GM21367 (cell line): Measurements from ENCODE around the gene PARN.
"Not testable (repeated sequence)": the region's sequence is repeated elsewhere in the genome, so short reads cannot be mapped to it uniquely, and the experiment has no call there.

ENCODE experiments used
- ATAC-seq: cut with Tn5 transposase; IDR thresholded peaks from one replicate; pipeline ENCODE4 v1.9.1; 2021; ENCODE audit not compliant: unreplicated experiment

Gene PARN

DNA sequence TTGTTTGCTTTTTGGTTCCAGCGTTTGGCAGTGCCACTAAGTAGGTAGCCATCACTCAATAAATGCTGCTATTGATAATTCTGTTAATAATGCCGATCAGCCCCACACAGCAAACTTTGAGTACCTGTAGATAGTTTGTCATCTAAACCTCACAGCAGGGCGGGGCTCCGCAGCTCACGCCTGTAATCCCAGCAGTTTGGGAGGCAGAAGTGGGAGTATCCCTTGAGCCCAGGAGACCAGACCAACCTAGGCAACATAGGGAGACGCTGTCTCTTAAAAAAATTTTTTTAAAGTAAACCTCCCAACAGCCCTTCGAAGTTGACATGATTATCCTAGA lies 4.3 kb upstream of the PARN start:
- ATAC-seq = no peak

DNA sequence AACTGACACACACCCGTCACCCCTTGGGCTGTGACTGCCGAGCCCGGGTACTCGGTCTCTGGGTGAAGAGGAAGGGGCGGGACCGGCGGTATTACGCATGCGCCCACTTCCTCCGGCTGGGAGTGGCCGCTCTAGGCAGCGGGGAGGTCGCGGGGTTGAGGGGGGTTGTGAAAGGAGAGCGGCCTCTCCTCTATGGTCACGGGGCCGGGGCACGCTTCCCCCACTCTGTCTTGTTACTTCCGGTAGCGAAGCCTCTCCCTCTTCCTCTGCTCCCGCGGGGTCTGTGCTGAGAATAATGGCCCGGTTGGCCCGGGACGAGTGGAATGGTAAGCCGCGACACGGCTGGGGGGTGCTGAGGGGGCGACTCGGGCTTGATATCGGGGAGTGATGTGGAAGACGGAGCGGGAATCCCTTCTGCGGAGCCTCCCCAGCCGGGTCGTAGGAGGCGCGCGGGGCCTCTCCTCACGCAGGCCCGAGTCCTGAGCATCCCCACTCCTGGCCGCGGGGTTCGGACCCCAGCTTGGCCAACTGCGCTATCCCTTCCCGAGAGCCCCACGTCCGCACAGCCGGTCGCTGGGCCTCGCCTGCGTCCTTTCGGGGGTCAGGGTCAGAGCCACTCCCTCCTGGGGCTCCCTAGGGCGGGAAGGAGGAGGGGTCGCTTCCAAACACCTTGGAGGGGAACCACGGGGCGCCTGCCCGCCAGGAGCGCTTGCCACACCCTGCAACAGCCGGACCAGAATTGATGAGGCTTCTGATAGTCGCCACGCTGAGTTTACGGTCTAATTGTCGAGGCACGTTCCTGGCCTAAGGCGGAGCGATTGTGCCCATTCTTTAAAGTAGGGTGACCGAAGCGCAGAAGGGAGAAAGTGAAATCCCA lies 2.9 kb upstream of the PARN start, which contains the start of gene BFAR:
BFAR (plus strand) TSS at position 259 of the 877 bp plus-strand sequence. CDS start 11,396 bp downstream, outside the sequence.
- ATAC-seq = peak; percentile 56

DNA sequence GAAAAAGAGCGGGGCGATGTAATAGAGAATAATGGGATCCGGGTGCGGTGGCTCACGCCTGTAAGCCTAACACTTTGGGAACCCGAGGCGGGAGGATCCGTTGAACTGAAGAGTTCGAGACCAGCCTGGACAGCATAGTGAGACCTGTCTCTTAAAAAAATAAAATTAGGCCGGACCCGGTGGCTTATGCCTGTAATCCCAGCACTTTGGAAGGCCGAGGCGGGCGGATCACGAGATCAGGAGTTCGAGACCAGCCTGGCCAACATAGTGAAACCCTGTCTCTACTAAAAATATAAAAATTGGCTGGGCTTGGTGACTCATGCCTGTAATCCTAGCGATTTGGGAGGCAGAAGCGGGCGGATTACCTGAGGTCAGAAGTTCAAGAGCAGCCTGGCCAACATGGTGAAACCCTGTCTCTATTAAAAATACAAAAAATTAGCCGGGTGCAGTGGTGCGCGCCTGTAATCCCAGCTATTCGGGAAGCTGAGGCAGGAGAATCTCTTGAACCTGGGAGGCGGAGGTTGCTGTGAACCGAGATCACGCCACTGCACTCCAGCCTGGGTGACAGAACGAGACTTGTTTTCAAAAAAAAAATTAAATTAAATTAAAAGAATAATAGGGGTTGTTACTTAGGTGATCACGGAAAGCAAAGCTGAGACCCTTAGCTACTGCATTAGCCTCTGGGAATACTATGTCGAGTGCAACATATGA lies 715 bp upstream of the PARN start:
- not testable (repeated sequence) for ATAC-seq

DNA sequence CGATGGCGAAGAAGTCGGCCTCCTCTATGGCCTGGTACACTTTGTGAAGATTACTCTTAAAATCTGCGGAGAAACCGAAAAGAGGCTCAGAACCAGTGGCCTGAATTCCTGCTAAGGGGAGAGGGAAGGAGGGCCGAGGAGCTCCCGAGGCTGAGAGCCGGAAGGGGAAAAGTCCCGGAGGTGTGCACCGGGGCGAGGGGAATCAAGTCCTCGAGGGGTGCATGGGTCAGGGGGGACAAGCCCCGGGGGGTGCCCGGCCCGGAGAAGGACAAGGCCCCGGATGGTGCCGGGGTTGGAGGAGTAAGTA lies 495 bp downstream of the PARN start:
- ATAC-seq = peak; percentile 3

DNA sequence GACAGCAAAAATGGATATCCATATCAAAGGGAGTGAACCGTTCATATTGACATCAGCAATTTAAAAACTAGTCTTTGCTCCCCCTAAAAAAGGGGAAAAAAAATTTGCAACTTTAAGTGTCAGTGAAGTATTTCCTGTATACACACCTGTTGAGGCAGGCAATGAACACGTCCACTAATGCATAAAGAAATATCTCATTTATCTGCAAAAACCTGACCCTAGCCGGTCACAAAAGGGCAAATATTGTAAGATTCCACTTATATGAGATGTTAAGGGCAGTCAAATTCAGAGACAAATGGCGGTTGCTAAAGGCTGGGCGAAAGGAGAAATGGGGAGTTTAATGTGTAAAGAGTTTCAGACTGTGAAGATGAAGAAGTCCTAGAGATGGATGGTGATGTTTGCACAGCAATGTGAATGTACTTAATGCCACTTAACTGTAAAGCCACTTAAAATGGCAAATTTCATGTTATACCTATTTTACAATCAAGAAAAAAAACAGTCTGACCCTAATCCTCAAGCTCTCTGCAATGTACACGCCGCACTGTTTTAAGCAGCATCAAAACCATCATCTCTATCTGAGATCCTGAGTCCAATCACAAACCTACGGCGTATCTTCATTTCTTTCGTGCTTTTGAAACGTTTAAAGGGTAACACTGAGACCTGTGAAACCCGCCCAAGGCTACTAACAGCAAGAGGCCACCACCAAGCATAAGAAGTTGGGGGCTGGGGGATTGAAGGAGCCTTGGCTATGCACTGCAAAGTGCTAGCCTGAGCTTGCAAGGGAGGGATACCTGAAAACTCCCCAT lies 1.1 kb downstream of the PARN start:
- no peak for ATAC-seq

DNA sequence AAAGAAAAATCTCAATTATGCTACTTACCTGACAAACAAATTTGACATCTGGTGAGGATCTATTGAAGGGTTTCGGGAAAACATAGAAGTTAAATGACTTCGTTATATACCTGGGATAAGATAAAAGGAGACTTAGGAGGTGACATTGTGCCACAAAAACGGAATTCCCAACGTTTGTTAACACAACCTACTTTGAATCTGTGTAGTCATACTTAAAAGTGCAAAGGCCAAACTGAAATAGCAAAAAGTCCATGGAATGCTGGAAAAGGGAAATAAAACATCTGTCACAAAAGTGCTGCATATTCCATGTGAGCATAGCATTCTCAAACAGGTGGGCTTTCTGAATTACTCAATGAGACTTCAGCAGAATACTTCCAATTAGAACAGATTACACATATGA lies 3.0 kb downstream of the PARN start:
- no peak for ATAC-seq

DNA sequence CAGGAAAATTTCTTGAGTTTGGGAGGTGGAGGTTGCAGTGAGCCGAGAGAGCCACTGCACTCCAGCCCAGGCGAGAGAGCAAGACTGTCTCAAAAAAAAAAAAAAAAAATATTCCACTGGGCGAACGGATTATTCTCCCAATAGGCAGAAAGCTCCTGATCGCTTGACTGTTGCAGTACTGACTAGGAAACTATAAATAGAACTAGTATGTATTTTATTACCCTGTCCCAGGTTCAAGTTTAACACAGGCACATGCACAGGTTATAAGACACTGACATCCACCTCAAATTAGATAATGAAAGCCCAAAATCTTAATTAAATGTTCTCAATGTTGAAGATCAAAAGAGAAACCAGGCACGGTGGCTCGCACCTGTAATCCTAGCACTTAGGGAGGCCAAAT lies 11.5 kb downstream of the PARN start:
- no peak for ATAC-seq

DNA sequence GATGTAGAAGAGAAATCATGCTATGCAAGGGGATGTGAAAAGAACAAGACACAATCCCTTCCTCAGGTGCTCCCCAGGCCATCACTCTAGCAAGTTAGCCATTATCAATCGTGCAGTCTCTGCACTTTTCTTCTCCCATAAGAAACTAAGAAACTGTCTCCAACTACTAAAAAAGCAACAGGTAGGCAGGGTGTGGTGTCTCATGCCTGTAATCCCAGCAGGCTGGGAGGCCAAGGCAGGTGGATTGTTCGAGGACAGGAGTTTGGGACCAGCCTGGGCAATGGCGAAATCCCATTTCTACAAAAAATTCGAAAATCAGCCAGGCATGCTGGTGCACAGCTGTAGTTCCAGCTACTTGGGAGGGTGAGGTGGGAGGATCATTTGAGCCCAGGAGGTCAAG lies 13.8 kb downstream of the PARN start:
- no peak for ATAC-seq

DNA sequence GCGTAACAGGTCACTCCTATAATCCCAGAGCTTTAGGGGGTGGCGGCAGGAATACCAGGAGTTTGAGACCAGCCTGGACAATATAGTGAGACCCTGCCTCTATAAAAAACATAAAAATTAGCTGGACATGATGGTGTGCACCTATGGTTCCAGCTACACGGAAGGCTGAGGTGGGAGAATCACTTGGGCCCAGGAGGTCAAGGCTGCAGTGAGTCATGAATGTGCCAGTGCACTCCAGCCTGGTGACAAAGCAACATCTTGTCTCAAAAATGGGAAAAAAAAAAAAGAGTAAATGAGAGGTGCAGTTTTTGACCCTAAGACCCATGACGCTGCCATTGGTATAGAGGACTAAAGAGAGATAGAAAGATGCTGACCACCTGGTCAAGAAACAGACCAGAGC lies 16.1 kb downstream of the PARN start:
- no peak for ATAC-seq

DNA sequence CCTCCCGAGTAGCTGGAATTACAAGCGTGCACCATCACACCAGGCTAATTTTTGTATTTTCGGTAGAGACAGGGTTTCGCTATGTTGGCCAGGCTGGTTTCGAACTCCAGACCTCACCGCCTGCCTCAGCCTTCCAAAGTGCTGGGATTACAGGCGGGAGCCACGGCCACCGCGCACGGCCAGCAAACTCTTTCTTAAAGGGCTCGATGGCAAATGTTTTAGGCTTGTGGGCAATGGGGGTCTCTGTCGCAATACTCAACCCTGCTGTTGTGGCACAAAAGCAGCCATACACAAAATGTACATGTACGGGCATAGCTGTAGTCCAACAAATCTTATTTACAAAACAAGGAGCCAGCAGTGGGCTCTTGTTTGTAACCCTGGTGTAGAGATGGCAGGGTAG lies 18.4 kb downstream of the PARN start:
- no peak for ATAC-seq

DNA sequence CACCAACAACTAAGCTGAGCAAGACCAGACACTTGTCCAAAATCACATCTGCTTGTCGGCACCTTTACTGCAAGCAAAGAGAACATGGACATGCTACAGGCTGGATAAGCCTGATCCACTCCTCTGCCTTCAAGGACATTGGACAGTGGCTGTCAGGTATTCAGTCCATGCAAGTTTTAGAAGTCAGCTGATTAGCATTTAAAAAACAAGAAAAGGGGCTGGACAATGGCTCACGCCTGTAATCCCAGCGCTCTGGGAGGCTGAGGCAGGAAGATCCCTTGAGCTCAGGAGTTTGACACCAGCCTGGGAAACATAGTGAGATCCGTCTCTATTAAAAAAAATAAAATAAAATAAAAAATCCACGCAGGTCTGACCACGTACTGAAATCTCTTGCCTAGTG lies 20.3 kb downstream of the PARN start:
- ATAC-seq = no peak

DNA sequence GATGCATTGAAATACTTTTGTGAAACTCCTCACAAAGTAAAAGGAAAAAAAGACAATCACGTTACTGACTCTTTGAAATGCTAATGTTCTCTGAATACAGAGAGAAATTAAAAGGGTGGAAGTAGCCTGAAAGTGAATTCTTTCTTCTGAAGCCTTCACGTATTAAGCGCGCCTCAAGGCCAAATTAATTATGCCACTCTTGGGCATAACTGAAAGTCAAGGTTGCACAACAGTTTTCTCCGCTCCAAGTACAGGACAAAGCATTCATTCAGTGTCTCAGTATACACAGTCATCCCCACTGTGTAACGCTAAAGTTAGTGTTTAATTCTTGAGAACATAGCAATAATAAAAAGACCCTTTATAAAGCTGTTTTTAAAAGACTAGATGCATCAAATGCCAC lies 21.5 kb downstream of the PARN start:
- no peak for ATAC-seq

DNA sequence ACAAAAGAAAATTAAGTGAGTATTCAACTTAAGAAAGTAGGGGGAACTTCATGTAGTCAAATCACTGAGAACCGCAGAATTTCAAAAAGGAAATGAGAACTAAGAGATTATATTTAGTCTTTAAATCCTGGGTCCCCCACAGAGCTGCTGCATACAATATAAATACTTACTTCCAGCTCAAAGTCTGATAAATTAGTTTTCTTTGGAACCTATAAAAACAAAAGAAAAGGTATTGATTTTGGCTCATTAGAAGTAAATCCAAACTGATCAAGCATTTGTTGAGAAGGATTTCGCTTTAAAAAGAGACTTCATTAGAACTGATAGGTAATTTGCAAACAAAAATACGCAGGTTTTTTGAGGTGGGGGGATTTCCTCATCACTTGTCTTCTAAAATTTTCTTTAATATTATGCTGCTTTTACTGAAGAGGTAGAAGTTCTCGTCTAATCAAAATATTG lies 21.9 kb downstream of the PARN start:
- ATAC-seq = peak; percentile 62

DNA sequence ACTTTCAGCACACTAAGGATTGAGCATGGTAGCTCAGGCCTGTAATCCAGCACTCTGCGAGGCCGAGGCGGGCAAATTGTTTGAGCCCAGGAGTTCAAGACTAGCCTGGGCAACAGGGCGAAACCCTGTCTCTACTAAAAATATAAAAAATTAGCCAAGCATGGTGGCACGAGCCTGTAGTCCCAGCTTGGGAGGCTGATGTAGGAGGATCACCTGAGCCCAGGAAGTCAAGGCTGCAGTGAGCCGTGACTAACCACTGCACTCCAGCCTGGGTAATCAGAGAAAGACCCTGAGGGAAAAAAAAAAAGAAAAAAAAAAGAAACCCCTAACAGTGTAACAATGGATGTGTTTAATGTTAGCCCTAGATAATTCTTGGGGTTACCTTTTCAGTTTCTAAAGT lies 24.0 kb downstream of the PARN start:
- ATAC-seq = no peak

DNA sequence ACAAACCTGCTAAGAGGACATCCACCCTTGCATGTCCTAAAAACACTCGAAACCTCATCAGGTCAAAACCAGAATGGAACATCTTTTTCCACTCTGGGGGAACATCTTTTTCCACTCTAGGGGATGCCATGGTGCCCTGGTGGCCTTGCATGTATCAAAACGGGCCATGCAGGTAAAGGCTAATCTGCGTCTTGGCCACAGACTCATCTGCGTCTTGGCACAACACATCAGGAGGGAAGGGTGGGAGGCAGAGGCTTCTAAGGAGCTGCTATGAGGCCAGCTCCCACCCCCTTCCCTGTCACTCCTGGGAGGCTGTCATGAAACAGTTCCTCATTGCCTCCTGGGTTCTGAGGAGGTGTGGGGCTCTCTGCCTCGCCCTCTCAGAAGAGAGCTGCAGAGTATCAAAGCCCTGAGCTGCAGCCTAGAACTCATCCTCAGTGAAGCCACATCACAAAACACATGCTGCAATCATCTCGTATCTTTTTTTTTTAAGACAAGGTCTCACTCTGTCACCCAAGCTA lies 27.6 kb downstream of the PARN start:
- no peak for ATAC-seq

DNA sequence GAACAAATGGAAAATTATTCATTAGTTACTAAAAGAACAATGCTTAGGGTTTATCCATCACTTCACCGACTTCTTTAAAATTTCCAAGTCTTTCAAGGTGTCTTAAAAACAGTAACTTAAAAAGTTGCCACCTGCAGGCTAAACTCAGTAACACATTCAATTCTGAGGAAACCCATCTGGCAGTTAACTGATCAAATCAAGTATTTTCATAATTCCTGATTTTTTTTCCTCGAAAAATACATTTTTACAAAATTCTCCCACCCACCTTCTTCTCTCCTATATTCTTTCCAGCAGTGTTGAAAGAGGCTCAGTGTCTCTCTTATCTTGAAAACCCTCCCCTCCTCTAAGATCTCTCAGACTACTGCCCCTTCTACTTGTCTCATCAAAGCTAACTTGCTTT lies 29.9 kb downstream of the PARN start:
- no peak for ATAC-seq

DNA sequence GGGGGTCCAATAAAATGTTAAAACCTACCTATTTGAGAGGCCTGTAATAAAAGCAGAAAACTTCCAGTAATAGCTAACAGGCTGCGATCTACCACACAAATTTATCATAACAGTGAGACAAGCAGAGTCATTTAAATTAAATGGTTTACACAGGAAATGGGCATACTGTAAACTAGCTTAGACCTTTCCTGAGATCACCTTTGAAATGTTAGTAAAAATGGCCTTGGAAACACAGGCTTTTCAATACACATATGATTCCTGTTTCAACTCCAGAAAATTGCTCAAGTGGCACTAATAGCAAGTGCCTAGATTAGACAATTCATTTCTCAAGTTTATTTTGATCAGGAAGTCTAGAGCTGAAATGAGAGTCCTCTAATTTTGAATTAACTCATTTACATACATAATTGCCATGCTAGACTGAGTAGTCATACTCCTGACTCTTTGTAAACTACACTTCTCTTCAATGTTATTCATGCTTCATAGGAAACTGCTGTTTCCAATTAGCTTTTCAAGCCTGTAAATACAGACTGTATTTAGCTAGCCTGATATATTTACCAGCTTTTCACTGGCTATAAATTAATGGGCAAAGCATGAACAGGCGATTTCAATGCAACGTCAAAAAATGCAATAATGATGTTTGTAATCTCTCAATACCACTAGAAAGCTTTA lies 43.3 kb downstream of the PARN start:
- ATAC-seq = no peak

DNA sequence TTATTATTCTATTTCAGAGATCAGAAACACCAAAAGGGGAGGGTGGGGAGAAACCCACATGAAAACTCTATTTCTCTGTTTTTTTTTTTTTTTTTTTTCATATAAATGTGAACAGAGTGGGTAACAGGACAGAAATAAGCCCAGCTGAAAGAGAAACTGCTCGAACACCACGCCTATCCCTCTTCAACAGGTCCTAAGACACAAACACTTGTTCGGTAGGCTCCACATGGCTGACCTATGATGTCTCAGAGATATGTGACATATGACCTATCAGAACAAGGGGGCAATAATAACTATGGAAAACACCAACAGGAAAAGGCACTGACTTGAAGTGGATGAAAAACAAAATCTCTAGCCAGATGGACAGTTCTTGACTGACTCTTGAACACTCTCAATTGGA lies 44.8 kb downstream of the PARN start:
- ATAC-seq = no peak

DNA sequence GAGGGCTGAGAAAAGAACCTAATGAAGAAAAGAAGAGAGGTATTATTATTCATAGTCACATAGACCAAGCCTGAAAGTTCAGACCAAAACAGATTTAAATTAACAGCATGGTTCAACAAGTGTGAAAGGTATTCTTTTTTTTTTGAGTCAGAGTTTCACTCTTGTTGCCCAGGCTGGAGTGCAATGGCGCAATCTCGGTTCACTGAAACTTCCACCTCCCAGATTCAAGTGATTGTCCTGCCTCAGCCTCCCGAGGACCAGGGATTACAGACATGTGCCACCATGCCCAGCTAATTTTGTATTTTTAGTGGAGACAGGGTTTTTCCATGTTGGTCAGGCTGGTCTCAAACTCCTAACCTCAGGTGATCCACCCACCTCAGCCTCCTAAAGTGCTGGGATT lies 49.1 kb downstream of the PARN start:
- ATAC-seq = not testable (repeated sequence)

DNA sequence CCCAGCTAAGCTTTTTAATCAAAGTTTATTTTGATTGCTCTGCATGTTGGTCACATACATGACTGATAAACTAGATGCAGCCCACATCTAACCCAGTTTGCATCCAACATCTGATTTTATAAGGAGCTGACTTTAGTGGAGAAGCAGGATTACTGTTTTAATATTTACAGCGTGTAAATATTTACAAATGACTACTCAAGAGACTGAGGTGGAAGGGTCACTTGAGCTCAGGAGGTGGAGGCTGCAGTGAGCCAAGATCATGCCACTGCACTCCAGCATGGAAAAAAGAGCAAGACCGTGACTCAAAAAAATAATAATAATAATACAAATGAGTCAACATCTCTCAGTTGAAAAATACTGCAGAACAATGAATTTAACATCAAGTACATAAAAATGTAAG lies 50.8 kb downstream of the PARN start:
- no peak for ATAC-seq

DNA sequence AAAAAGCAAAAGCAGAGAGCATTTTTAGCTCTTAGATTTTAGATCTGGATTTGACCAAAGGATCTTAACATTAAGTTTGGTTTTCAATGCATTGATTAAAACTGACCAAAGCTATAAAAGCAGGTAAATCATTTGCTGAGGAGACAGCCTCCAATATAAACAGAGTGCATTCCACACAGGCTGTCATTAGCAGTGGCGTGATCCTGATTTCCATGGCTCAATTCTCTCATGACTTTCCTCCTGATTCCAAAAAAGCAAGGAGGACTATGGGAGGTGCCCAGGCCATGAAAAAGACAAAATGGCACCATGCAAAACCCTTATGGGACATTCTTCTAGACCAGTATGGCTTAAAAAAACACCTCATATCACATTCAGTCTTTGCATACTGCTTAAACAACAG lies 53.5 kb downstream of the PARN start:
- no peak for ATAC-seq
